Endometrial microvascular endothelial cells (primary cell): ENCODE data around the gene ANKRD2. TPM values are rescaled to one million over a fixed set of nuclear protein-coding genes. Genes with fewer than 3 reads are reported as not detected.
"Not testable (repeated sequence)": the region's sequence is repeated elsewhere in the genome, so short reads cannot be mapped to it uniquely, and the experiment has no call there.

Experiments
- in situ Hi-C: cut with HindIII; loops from 2 replicates; pipeline ENCODE4 v1.10.0; 2017; ENCODE audit warnings: low sequenced_read_pairs, low pct_unique_long_range_greater_than_20kb; ENCODE audit errors: inconsistent ontology term
- total RNA-seq: library from RNA; depleted of rRNA; stranded (reverse); fragments of >200 nt; gene quantifications from one replicate; pipeline ENCODE4 v1.2.3, GENCODE V29; 2015; ENCODE audit errors: inconsistent ontology term

Gene ANKRD2
- total RNA-seq, 1 donor from 2014 or later, result 2.5 TPM

- in situ Hi-C loops, result no loop called here
Observed at GRCh38 chr10:97567891-97568290, 4.7 kb upstream of the ANKRD2 start.

- in situ Hi-C loops, result no loop called here
Observed at GRCh38 chr10:97570146-97570788, 2.3 kb upstream of the ANKRD2 start.

GRCh38 chr10:97570789-97571471 lies 1.6 kb upstream of the ANKRD2 start:
- in situ Hi-C loops, result no loop called here

GRCh38 chr10:97571622-97572021 lies 957 bp upstream of the ANKRD2 start:
- in situ Hi-C loops, result no loop called here

DNA sequence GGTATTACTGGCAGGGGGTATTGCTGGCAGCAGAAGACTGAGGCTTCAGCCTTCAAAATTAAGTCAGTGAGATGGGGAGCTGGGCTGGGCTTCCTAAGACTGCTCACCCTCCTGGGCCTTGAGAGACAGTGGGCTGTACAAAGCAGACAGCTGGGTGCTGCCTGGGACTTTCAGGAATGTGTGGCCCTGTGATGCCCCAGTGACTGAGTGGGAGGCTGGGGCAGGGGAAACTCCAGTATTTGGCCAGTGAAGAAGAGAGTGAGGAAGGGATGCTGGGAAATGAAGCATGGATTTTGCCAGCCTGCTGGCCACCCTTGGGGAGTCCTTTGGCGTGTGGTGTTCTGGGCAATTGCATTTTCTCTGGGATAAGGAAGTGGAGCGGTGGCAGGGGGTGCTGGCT lies 442 bp downstream of the ANKRD2 start:
- in situ Hi-C loops, result no loop called here

DNA sequence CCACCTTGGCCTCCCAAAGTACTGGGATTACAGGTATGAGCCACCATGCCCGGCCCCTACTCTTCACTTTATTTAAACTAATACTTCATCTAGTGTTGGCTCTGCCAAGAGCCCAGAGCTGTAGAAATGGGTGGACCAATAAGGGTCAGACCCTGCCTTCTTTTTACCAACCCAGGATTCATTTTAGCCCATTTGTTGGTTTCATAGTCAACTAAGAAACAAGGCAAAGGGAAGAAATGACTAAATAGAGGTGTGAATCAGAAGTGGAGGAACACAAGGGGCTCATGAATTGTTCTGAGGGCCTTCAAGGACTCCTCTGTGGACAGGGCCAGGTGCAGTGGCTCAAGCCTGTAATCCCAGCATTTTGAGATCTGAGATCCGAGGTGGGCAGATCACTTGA lies 1.1 kb downstream of the ANKRD2 start:
- in situ Hi-C loops, result no loop called here

DNA sequence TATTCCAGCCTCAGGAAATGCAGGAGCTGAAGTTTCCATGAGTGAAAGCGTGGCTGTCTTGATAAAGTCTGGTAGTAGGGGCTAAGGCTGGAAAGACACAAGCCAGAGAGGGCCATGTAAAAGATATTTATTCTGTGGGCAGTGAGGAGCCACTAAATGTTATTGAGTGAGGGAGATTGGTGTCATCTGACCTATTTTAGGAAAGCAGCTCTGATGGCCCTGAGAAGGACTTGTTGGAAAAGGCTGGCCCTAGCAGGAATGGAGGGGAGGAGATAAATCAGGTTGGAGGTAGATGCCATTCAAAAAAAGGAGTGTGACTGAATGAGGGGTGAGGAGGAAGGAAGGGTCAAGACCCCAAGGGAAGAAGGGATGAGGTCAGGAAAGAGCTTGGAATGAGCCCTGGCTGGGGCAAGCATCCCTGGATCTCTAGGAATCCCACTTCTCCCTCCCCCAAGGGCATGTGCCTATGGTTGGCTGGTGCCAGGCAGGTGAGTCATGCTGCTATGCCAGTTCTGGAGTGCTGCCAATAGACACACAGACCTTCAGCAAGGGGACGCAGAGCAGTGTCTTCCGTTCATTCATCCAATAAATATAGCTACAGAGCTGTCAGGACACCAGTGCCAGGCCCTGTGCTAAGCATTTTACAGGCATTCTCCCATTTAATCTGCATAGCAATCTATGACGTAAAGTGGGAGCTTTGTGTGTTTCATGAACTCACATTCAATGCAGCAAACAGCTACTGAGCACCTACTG lies 2.0 kb downstream of the ANKRD2 start:
- in situ Hi-C loops, result no loop called here

- in situ Hi-C loops, result no loop called here
Observed at GRCh38 chr10:97575127-97575668, 2.6 kb downstream of the ANKRD2 start.

DNA sequence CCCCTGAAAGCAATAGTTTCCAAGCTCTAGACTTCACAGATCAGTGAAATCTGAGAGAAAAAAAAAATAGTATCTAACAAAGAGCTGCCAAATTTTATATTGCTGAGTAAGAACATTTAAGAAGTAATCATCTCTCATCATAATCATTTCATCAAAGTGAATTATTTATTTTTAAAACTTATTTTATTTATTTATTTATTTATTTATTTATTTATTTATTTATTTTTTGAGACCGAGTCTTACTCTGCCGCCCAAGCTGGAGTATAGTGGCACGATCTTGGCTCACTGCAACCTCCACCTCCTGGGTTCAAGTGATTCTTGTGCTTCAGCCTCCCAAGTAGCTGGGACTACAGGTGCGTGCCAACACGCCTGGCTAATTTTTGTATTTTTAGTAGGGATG lies 3.9 kb downstream of the ANKRD2 start:
- in situ Hi-C loops, result not testable (repeated sequence)

- in situ Hi-C loops, result no loop called here
Observed at GRCh38 chr10:97577701-97578100, 5.1 kb downstream of the ANKRD2 start.

DNA sequence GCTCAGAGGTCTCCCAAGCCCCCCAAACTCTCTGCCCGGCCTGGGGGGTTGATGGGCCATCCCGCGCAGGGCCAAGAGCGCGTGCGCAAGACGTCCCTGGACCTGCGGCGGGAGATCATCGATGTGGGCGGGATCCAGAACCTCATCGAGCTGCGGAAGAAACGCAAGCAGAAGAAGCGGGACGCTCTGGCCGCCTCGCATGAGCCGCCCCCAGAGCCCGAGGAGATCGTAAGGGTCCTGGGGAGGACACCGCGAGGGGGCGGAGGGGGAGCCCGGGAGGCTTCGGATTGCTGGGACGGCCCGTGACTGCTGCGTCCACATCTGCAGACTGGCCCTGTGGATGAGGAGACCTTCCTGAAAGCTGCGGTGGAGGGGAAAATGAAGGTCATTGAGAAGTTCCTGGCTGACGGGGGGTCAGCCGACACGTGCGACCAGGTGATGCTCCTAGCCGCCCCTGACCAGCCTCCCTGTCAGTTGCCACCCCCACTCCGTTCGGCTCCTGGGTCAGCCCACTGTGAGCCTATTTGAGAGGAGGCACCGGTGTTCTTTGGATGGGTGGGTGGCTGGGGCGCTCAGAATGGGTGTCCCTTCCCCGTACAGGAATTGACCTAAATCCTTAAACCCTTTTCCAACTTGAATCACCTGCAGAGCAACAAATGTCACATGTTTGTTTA lies 5.7 kb downstream of the ANKRD2 start:
- in situ Hi-C loops, result no loop called here

DNA sequence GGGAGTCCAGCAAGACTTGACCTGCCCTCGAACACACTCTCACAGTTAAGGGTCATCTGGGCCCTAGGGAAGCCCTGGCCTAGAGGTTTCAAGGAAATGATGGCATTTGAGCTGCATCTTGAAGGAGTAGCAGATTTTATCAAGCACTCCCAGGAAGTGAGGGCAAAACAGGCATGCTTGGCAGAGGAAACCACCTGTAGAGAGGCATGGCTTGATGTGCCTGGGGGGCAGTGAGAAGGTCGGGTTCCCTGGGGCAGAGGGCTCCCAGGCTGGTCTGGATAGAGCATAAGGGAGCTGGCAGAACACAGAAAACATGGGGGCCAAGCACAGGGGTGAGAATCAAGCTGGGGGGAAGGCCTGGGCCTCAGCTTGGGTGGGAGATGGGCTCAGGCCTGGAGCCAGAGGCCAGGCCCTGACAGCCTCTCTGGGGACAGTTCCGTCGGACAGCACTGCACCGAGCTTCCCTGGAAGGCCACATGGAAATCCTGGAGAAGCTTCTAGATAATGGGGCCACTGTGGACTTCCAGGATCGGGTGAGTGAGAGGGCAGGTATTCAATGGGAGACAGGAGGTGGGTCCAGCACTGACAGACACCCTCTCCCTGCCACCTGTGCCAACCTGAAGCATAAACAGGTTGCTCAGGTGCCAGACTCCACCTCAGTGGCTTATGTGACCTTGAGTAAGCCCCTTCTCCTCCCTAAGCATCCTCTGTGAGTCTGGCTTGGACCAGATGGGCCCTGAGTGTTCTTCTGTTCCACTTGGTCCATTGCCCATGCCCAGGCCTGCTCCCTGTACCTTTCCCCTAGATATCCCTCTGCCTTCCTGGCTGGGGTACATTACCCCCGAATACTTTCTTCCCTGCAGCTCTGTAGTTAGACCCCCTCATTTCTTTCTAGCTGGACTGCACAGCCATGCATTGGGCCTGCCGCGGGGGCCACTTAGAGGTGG lies 8.1 kb downstream of the ANKRD2 start:
- in situ Hi-C loops, result no loop called here

DNA sequence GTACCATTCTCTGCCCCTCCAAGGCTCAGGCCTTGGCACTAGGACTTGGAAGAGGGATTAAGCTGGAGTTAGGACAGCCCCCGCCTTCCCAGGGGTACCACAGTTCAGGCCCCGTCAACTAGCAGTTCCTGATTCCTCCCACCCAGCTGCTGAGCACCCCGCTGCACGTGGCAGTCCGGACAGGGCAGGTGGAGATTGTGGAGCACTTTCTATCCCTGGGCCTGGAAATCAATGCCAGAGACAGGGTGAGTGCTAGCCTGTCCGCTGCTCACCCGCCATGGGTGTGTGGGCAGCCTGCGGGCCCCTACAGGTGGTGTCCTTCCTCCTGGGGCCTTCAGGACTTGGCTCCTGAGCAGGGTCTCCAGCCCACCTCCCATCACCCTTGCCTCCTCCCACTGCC lies 9.6 kb downstream of the ANKRD2 start:
- in situ Hi-C loops, result no loop called here

GRCh38 chr10:97583476-97583875 lies 10.9 kb downstream of the ANKRD2 start:
- in situ Hi-C loops, result no loop called here

GRCh38 chr10:97584060-97584797 lies 11.7 kb downstream of the ANKRD2 start, which contains the start of gene HOGA1:
HOGA1 (plus strand) TSS chr10:97584389; CDS start chr10:97584704, 315 bp downstream.
- in situ Hi-C loops, result no loop called here

GRCh38 chr10:97584798-97585438 lies 12.3 kb downstream of the ANKRD2 start:
- in situ Hi-C loops, result no loop called here

- in situ Hi-C loops, result no loop called here
Observed at GRCh38 chr10:97585439-97585811, 12.8 kb downstream of the ANKRD2 start.
